GM12878 (cell line): ENCODE measurements around the gene COL28A1. TPM values are rescaled to one million over a fixed set of nuclear protein-coding genes. Genes with fewer than 3 reads are reported as not detected.

Experiments used
- CHD1 ChIP-seq: IDR thresholded peaks from 2 replicates; pipeline ENCODE4 v1.6.1; 2012; ENCODE audit warnings: low read depth, low read length, improper control_type of control experiment
- ESRRA ChIP-seq: IDR thresholded peaks from 2 replicates; pipeline ENCODE4 v1.6.1; 2012; ENCODE audit warnings: mild to moderate bottlenecking, low read length, improper control_type of control experiment
- EZH2 ChIP-seq: IDR thresholded peaks from 2 replicates; pipeline ENCODE4 v1.6.1; 2012; ENCODE audit warnings: low read depth, mild to moderate bottlenecking, control low read depth, inconsistent platforms, low read length, borderline replicate concordance; ENCODE audit not compliant: control insufficient read depth
- HDGF ChIP-seq: fragments of 450-650 bp; IDR thresholded peaks from 2 replicates; pipeline ENCODE4 v1.6.1; 2016; ENCODE audit warnings: antibody characterized with exemption
- IKZF1 ChIP-seq: fragments of 450-650 bp; conservative IDR thresholded peaks from 2 replicates; pipeline ENCODE4 v1.6.1; 2017; ENCODE audit warnings: antibody characterized with exemption, mild to moderate bottlenecking
- JUND ChIP-seq: IDR thresholded peaks from 2 replicates; pipeline ENCODE4 v1.6.1; 2012; ENCODE audit warnings: low read depth, mild to moderate bottlenecking, low read length, improper control_type of control experiment, moderate library complexity
- MTA3 ChIP-seq: IDR thresholded peaks from 2 replicates; pipeline ENCODE4 v1.6.1; 2012; ENCODE audit warnings: low read length, inconsistent platforms, borderline replicate concordance
- NFYA ChIP-seq: IDR thresholded peaks from 2 replicates; pipeline ENCODE4 v1.6.1; 2011; ENCODE audit warnings: low read depth, mild to moderate bottlenecking, low read length, improper control_type of control experiment, borderline replicate concordance
- RBBP5 ChIP-seq: fragments of 200-600 bp; sonication (generic); conservative IDR thresholded peaks from 2 replicates; pipeline ENCODE4 v1.6.1; 2016
- SMAD5 ChIP-seq: IDR thresholded peaks from 2 replicates; pipeline ENCODE4 v1.6.1; 2016; ENCODE audit warnings: antibody characterized with exemption, low read depth
- TBL1XR1 ChIP-seq: IDR thresholded peaks from 2 replicates; pipeline ENCODE4 v1.6.1; 2012; ENCODE audit warnings: low read depth, low read length, improper control_type of control experiment
- TCF12 ChIP-seq: IDR thresholded peaks from 2 replicates; pipeline ENCODE4 v1.6.1; 2011; ENCODE audit warnings: low read depth, mild to moderate bottlenecking, low read length
- ZBTB4 ChIP-seq: fragments of 450-650 bp; formaldehyde crosslinking; IDR thresholded peaks from 2 replicates; pipeline ENCODE4 v1.4.0; 2022; ENCODE audit warnings: mild to moderate bottlenecking, moderate library complexity
- polyA plus RNA-seq, 11 experiments: library from polyadenylated mRNA; depleted of rRNA in 4 of 11; unstranded in 6 of 11; stranded (reverse) in 5 of 11; fragments of >200 nt; fragmentation: Nextera tagmentation in 4 of 11; fragmentation: Illumina TruSeq in 1 of 11; extraction: Ambion mirVana in 4 of 11; extraction: Trizol in 1 of 11; gene quantifications; 1 replicate in 1 of 11; 2 replicates in 10 of 11; pipeline versions ENCODE4 v1.2.1 to v1.2.3, GENCODE V29; 2011 to 2016; ENCODE audit warnings: inconsistent platforms in 2 of 11, missing spikeins in 2 of 11, low read depth in 1 of 11
- total RNA-seq, 4 experiments: library from RNA; depleted of rRNA in 3 of 4; stranded (reverse); fragments of >200 nt in 3 of 4; fragmentation: Illumina TruSeq in 1 of 4; extraction: Trizol in 1 of 4; gene quantifications; 2 replicates each; pipeline versions ENCODE4 v1.2.1 to v1.2.3, GENCODE V29; 2013 to 2021
- TF ChIP-seq, protein P1 (sequence below): IDR thresholded peaks from 2 replicates; pipeline ENCODE4 v1.6.1; 2012; ENCODE audit warnings: mild to moderate bottlenecking, low read depth, low read length
- TF ChIP-seq, protein P2 (sequence below): IDR thresholded peaks from 2 replicates; pipeline ENCODE4 v1.6.1; 2011; ENCODE audit warnings: mild to moderate bottlenecking, low read depth, low read length, moderate library complexity; ENCODE audit not compliant: insufficient replicate concordance
- TF ChIP-seq, protein P3 (sequence below): fragments of 450-650 bp; IDR thresholded peaks from 2 replicates; pipeline ENCODE4 v1.6.1; 2018; ENCODE audit warnings: mild to moderate bottlenecking, low read depth, moderate library complexity; ENCODE audit not compliant: partially characterized antibody

COL28A1 gene
- total and polyA plus RNA-seq, 10 of the 15 experiments (the other 5 are each of a cell fraction or from before 2014, with no cell fraction given) = 0.05 to 0.22 TPM; not detected in 8

GRCh38 chr7:7569081-7569527 is 33.4 kb upstream of the COL28A1 start (continued):
- TF ChIP-seq, protein P1, sequence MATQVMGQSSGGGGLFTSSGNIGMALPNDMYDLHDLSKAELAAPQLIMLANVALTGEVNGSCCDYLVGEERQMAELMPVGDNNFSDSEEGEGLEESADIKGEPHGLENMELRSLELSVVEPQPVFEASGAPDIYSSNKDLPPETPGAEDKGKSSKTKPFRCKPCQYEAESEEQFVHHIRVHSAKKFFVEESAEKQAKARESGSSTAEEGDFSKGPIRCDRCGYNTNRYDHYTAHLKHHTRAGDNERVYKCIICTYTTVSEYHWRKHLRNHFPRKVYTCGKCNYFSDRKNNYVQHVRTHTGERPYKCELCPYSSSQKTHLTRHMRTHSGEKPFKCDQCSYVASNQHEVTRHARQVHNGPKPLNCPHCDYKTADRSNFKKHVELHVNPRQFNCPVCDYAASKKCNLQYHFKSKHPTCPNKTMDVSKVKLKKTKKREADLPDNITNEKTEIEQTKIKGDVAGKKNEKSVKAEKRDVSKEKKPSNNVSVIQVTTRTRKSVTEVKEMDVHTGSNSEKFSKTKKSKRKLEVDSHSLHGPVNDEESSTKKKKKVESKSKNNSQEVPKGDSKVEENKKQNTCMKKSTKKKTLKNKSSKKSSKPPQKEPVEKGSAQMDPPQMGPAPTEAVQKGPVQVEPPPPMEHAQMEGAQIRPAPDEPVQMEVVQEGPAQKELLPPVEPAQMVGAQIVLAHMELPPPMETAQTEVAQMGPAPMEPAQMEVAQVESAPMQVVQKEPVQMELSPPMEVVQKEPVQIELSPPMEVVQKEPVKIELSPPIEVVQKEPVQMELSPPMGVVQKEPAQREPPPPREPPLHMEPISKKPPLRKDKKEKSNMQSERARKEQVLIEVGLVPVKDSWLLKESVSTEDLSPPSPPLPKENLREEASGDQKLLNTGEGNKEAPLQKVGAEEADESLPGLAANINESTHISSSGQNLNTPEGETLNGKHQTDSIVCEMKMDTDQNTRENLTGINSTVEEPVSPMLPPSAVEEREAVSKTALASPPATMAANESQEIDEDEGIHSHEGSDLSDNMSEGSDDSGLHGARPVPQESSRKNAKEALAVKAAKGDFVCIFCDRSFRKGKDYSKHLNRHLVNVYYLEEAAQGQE = no peak
- TF ChIP-seq RBBP5 (no peak), SMAD5 (peak; percentile 42; the same call in 1 of the 2 replicates), IKZF1 (0 out of 2 replicates have a peak, but pooled peaks have one; percentile 8), HDGF (no peak), CHD1 (no peak), ESRRA (no peak), TCF12 (0 out of 2 replicates have a peak, but pooled peaks have one; percentile 19), EZH2 (no peak), NFYA (no peak), JUND (no peak), MTA3 (no peak; the same call in 1 of the 2 replicates), ZBTB4 (CRISPR knock-in tag) (0 out of 2 replicates have a peak, but pooled peaks have one; percentile 1), TBL1XR1 (no peak)
- TF ChIP-seq, protein P2, sequence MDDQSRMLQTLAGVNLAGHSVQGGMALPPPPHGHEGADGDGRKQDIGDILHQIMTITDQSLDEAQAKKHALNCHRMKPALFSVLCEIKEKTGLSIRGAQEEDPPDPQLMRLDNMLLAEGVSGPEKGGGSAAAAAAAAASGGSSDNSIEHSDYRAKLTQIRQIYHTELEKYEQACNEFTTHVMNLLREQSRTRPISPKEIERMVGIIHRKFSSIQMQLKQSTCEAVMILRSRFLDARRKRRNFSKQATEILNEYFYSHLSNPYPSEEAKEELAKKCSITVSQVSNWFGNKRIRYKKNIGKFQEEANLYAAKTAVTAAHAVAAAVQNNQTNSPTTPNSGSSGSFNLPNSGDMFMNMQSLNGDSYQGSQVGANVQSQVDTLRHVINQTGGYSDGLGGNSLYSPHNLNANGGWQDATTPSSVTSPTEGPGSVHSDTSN = no peak
- TF ChIP-seq, protein P3, sequence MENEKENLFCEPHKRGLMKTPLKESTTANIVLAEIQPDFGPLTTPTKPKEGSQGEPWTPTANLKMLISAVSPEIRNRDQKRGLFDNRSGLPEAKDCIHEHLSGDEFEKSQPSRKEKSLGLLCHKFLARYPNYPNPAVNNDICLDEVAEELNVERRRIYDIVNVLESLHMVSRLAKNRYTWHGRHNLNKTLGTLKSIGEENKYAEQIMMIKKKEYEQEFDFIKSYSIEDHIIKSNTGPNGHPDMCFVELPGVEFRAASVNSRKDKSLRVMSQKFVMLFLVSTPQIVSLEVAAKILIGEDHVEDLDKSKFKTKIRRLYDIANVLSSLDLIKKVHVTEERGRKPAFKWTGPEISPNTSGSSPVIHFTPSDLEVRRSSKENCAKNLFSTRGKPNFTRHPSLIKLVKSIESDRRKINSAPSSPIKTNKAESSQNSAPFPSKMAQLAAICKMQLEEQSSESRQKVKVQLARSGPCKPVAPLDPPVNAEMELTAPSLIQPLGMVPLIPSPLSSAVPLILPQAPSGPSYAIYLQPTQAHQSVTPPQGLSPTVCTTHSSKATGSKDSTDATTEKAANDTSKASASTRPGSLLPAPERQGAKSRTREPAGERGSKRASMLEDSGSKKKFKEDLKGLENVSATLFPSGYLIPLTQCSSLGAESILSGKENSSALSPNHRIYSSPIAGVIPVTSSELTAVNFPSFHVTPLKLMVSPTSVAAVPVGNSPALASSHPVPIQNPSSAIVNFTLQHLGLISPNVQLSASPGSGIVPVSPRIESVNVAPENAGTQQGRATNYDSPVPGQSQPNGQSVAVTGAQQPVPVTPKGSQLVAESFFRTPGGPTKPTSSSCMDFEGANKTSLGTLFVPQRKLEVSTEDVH = no peak
